GM19099 (cell line): ENCODE data around the gene FBXL16.

ENCODE experiments used
- POLR2A ChIP-seq: IDR thresholded peaks from 3 replicates; pipeline ENCODE4 v1.6.1; 2011; ENCODE audit warnings: low read depth; ENCODE audit not compliant: insufficient read length; ENCODE audit errors: extremely low read depth

Gene FBXL16

GRCh38 chr16:719815-720446 lies 14.3 kb upstream of the FBXL16 start:
- no peak for TF ChIP-seq POLR2A

- no peak for TF ChIP-seq POLR2A
These were observed 13.3 kb upstream of the FBXL16 start for GRCh38 chr16:718922-719321.

GRCh38 chr16:718389-718788 lies 12.8 kb upstream of the FBXL16 start:
- no peak for TF ChIP-seq POLR2A

- TF ChIP-seq POLR2A = no peak
These were observed 12.0 kb upstream of the FBXL16 start for GRCh38 chr16:717450-718245.

- no peak for TF ChIP-seq POLR2A
These were observed 11.2 kb upstream of the FBXL16 start for GRCh38 chr16:716768-717325.

GRCh38 chr16:716200-716568 lies 10.6 kb upstream of the FBXL16 start:
- no peak for TF ChIP-seq POLR2A

- no peak for TF ChIP-seq POLR2A
These were observed 10.0 kb upstream of the FBXL16 start for GRCh38 chr16:715477-716199.

- TF ChIP-seq POLR2A = peak; percentile 18
These were observed 9.2 kb upstream of the FBXL16 start, which contains the start of gene METRN for GRCh38 chr16:714558-715476. METRN (plus strand) TSS chr16:715118; CDS start chr16:715290, 172 bp downstream.

- TF ChIP-seq POLR2A = no peak
These were observed 8.5 kb upstream of the FBXL16 start for GRCh38 chr16:714079-714478.

GRCh38 chr16:711548-712320 lies 6.1 kb upstream of the FBXL16 start:
- TF ChIP-seq POLR2A = no peak

- no peak for TF ChIP-seq POLR2A
These were observed 5.5 kb upstream of the FBXL16 start for GRCh38 chr16:711084-711483.

GRCh38 chr16:710500-711075 lies 5.0 kb upstream of the FBXL16 start:
- no peak for TF ChIP-seq POLR2A
